DOHH2 (cell line): ENCODE results near the gene LEF1.

Experiments used
- H3F3A ChIP-seq: fragments of 200-600 bp; sonication (generic), shearing (Covaris generic); 2 replicates; pipeline ENCODE4 v1.6.0; 2016; ENCODE audit warnings: antibody characterized with exemption, mild to moderate bottlenecking; ENCODE audit not compliant: control insufficient read depth, insufficient read depth
- H3K27ac ChIP-seq: fragments of 200-600 bp; sonication (generic); 2 replicates; pipeline ENCODE4 v1.5.1; 2014; ENCODE audit warnings: low read depth, mild to moderate bottlenecking, low read length, moderate library complexity
- H3K27me3 ChIP-seq: fragments of 200-600 bp; sonication (generic); 2 replicates; pipeline ENCODE4 v1.6.1; 2014; ENCODE audit warnings: mild to moderate bottlenecking, low read length, mixed read lengths; ENCODE audit not compliant: control insufficient read depth
- H3K36me3 ChIP-seq: fragments of 200-600 bp; sonication (generic); 2 replicates; pipeline ENCODE4 v1.6.1; 2014; ENCODE audit warnings: mild to moderate bottlenecking, low read length, moderate library complexity, mixed read lengths; ENCODE audit not compliant: control insufficient read depth
- H3K4me1 ChIP-seq: fragments of 200-600 bp; sonication (generic); 2 replicates; pipeline ENCODE4 v1.6.1; 2014; ENCODE audit warnings: mild to moderate bottlenecking, low read length, mixed read lengths; ENCODE audit not compliant: control insufficient read depth
- H3K4me2 ChIP-seq: fragments of 200-600 bp; sonication (generic); 2 replicates; pipeline ENCODE4 v1.6.0; 2014; ENCODE audit warnings: mild to moderate bottlenecking, low read length, moderate library complexity
- H3K4me3 ChIP-seq: fragments of 200-600 bp; sonication (generic); 2 replicates; pipeline ENCODE4 v1.5.1; 2014; ENCODE audit warnings: mild to moderate bottlenecking, low read length, mixed read lengths
- H3K79me2 ChIP-seq: fragments of 200-600 bp; sonication (generic); 2 replicates; pipeline ENCODE4 v1.6.1; 2014; ENCODE audit warnings: mild to moderate bottlenecking, low read length, mixed read lengths; ENCODE audit not compliant: control insufficient read depth
- H3K9me2 ChIP-seq: fragments of 200-600 bp; sonication (generic); replicated peaks from 2 replicates; pipeline ENCODE4 v1.6.1; 2014; ENCODE audit warnings: mild to moderate bottlenecking, low read length, mixed read lengths; ENCODE audit not compliant: control insufficient read depth
- H3K9me3 ChIP-seq: fragments of 200-600 bp; sonication (generic); 2 replicates; pipeline ENCODE4 v1.6.1; 2014; ENCODE audit warnings: antibody characterized with exemption, low read length, mixed read lengths; ENCODE audit not compliant: control insufficient read depth, insufficient read depth
- H4K20me1 ChIP-seq: fragments of 200-600 bp; sonication (generic); 2 replicates; pipeline ENCODE4 v1.6.0; 2014; ENCODE audit warnings: low read depth, mild to moderate bottlenecking, antibody characterized with exemption, low read length, moderate library complexity; ENCODE audit not compliant: control insufficient read depth, insufficient read depth
- CTCF ChIP-seq: fragments of 200-600 bp; sonication (generic); IDR thresholded peaks from one replicate; pipeline ENCODE4 v1.5.1; 2014; ENCODE audit warnings: antibody characterized with exemption, mild to moderate bottlenecking, low read depth, low read length; ENCODE audit not compliant: poor library complexity, severe bottlenecking
- EZH2phosphoT487 ChIP-seq: fragments of 200-600 bp; sonication (generic); IDR thresholded peaks from 2 replicates; pipeline ENCODE4 v1.6.1; 2017; ENCODE audit warnings: borderline replicate concordance, mild to moderate bottlenecking, antibody characterized with exemption, low read length, moderate library complexity, mixed read lengths

LEF1 gene

DNA sequence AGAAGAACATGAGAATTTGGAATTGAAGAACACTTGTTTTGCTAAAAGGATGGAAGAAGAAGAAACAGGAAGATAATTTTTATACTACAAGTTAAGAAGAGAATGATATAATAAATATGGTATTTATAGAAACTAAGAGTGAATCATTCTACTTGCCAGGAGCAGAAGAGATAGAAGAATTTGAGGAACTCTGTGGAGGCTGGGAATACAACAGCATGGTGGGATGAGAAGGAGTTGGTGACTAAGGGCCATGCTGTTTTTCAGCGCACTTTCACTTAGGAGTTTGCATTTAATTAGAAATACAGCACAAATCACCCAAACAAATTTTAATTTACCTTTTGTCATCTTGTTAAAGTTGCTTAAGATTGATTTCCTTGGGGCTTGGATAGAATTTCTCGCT lies 158.6 kb downstream of the LEF1 start:
- peaks cover 47% of the 10 kb centered on the region for H3K36me3 ChIP-seq
- H3K9me3 ChIP-seq = no peaks in the 10 kb centered on the region
- H3K27ac ChIP-seq = no peak overlapping the region
- H4K20me1 ChIP-seq = no peaks in the 10 kb centered on the region
- no peaks in the 10 kb centered on the region for H3K27me3 ChIP-seq
- H3K9me2 ChIP-seq = no peaks in the 10 kb centered on the region
- peaks cover 36% of the 10 kb centered on the region for H3K79me2 ChIP-seq
- no peaks in the 10 kb centered on the region for H3F3A ChIP-seq
- no peak overlapping the region for H3K4me3 ChIP-seq
- H3K4me1 ChIP-seq = no peaks in the 10 kb centered on the region
- TF ChIP-seq EZH2phosphoT487 (no peak), CTCF (no peak)
- no peak overlapping the region for H3K4me2 ChIP-seq

GRCh38 chr4:108008721-108009120 lies 160.0 kb downstream of the LEF1 start:
- no peak overlapping the region for H3K27ac ChIP-seq
- H4K20me1 ChIP-seq = no peaks in the 10 kb centered on the region
- peaks cover 38% of the 10 kb centered on the region for H3K79me2 ChIP-seq
- H3K4me1 ChIP-seq = no peaks in the 10 kb centered on the region
- H3F3A ChIP-seq = no peaks in the 10 kb centered on the region
- H3K27me3 ChIP-seq = no peaks in the 10 kb centered on the region
- H3K36me3 ChIP-seq = peaks cover 35% of the 10 kb centered on the region
- H3K4me3 ChIP-seq = no peak overlapping the region
- no peak overlapping the region for H3K4me2 ChIP-seq
- no peak for TF ChIP-seq EZH2phosphoT487
- TF ChIP-seq CTCF = no peak
- no peaks in the 10 kb centered on the region for H3K9me2 ChIP-seq
- H3K9me3 ChIP-seq = no peaks in the 10 kb centered on the region

DNA sequence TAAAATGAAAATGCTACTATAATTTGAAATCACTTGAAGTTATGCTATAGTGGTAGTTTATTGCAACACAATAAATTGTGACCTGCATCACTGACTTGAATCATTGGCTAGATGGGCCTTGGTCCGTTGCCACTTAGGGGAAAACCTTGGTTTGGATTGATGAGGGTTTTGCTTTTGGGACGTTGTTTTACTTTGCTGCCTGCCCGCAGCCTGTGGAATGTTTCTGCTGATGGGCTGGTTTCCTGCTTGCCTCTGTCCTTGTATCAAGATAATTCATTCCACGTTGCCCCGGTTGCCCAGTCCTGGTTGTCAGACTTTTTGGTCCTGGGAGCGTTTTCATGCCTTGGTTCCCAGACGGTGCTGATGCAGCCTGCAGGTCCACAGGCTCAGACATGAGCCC lies 160.7 kb downstream of the LEF1 start:
- peaks cover 38% of the 10 kb centered on the region for H3K79me2 ChIP-seq
- no peaks in the 10 kb centered on the region for H3K9me3 ChIP-seq
- H3K4me2 ChIP-seq = no peak overlapping the region
- H3K4me1 ChIP-seq = no peaks in the 10 kb centered on the region
- no peak for TF ChIP-seq EZH2phosphoT487
- no peak for TF ChIP-seq CTCF
- H4K20me1 ChIP-seq = no peaks in the 10 kb centered on the region
- no peak overlapping the region for H3K4me3 ChIP-seq
- H3F3A ChIP-seq = no peaks in the 10 kb centered on the region
- no peaks in the 10 kb centered on the region for H3K9me2 ChIP-seq
- H3K36me3 ChIP-seq = peaks cover 34% of the 10 kb centered on the region
- H3K27ac ChIP-seq = no peak overlapping the region
- no peaks in the 10 kb centered on the region for H3K27me3 ChIP-seq

GRCh38 chr4:108006361-108006760 lies 162.4 kb downstream of the LEF1 start:
- Histone ChIP-seq H4K20me1 (no peaks in the 10 kb centered on the region), H3K4me1 (no peaks in the 10 kb centered on the region), H3K4me3 (no peak overlapping the region), H3F3A (no peaks in the 10 kb centered on the region), H3K79me2 (peaks cover 40% of the 10 kb centered on the region), H3K9me3 (no peaks in the 10 kb centered on the region), H3K4me2 (no peak overlapping the region), H3K27me3 (no peaks in the 10 kb centered on the region), H3K27ac (no peak overlapping the region), H3K9me2 (no peaks in the 10 kb centered on the region), H3K36me3 (peaks cover 28% of the 10 kb centered on the region)
- TF ChIP-seq EZH2phosphoT487 (no peak), CTCF (no peak)
